Left forelimb (tissue), 1 donor: ENCODE measurements around the gene SAP130.
"Not testable (repeated sequence)": the region's sequence is repeated elsewhere in the genome, so short reads cannot be mapped to it uniquely, and the experiment has no call there.

ENCODE experiments used
- DNase-seq: peaks from one replicate; pipeline ENCODE4 v3.0.0-alpha.2; 2018; ENCODE audit warnings: low spot score

Gene SAP130

GRCh38 chr2:127953128-127953718, 74.6 kb downstream of the SAP130 start:
- no peak for DNase-seq

GRCh38 chr2:127951026-127951425, 76.8 kb downstream of the SAP130 start:
- DNase-seq, result no peak

- no peak for DNase-seq
These were observed 77.6 kb downstream of the SAP130 start for GRCh38 chr2:127950264-127950663.

- no peak for DNase-seq
These were observed 82.6 kb downstream of the SAP130 start for GRCh38 chr2:127945281-127945680.

GRCh38 chr2:127943186-127943585, 84.7 kb downstream of the SAP130 start:
- no peak for DNase-seq

- DNase-seq, result no peak
These were observed 85.9 kb downstream of the SAP130 start for GRCh38 chr2:127942002-127942401.

GRCh38 chr2:127941461-127941860, 86.4 kb downstream of the SAP130 start:
- DNase-seq, result no peak

- no peak for DNase-seq
These were observed 87.2 kb downstream of the SAP130 start for GRCh38 chr2:127940641-127941040.

- no peak for DNase-seq
These were observed 92.5 kb downstream of the SAP130 start for GRCh38 chr2:127935337-127935736.

- DNase-seq, result no peak
These were observed 95.5 kb downstream of the SAP130 start for GRCh38 chr2:127932199-127932876.

- no peak for DNase-seq
These were observed 98.4 kb downstream of the SAP130 start for GRCh38 chr2:127929449-127929848.

- DNase-seq, result no peak
These were observed 100.5 kb downstream of the SAP130 start for GRCh38 chr2:127927384-127927783.

GRCh38 chr2:127917916-127918315, 109.9 kb downstream of the SAP130 start:
- no peak for DNase-seq

GRCh38 chr2:127913808-127914457, 113.9 kb downstream of the SAP130 start:
- no peak for DNase-seq

GRCh38 chr2:127911737-127912136, 116.1 kb downstream of the SAP130 start:
- DNase-seq, result no peak

- no peak for DNase-seq
These were observed 117.4 kb downstream of the SAP130 start for GRCh38 chr2:127910415-127910814.

- DNase-seq, result no peak
These were observed 118.8 kb downstream of the SAP130 start for GRCh38 chr2:127909019-127909418.

- DNase-seq, result not testable (repeated sequence)
These were observed 120.0 kb downstream of the SAP130 start for GRCh38 chr2:127907733-127908400.

GRCh38 chr2:127906206-127906926, 121.5 kb downstream of the SAP130 start:
- DNase-seq, result no peak

GRCh38 chr2:127901339-127902056, 126.4 kb downstream of the SAP130 start:
- DNase-seq, result no peak

GRCh38 chr2:127897531-127898211, 130.2 kb downstream of the SAP130 start:
- DNase-seq, result no peak
